Measurements from ENCODE around the gene CHMP2A.

CHMP2A gene

DNA sequence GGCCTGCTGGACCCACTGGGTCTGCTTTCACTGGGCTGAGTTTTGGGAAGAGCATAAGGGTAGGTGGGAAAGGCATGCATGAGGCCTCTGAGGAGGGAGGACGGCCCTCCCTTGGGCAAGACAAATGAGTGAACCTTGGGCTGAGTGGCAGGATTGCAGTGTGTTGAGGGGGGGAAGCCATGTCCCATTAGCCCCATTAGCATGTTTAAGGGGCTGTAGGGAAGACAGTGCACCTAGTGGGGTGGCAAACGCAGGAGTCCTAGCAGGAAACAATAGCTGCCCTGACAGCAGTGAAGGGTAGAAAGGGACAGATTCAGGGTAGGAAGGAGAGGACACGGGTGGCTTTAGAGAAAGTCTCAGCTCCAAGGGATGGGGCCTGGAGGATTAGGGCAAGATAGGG lies 32.2 kb downstream of the CHMP2A start:
- TF ChIP-seq CTCF (IDR thresholded peaks at IDR 0.05; ENCODE audit: low read depth, low read length) = no peak
- no peak overlapping the region for H3K4me3 ChIP-seq (ENCODE audit: low read depth, low read length)

DNA sequence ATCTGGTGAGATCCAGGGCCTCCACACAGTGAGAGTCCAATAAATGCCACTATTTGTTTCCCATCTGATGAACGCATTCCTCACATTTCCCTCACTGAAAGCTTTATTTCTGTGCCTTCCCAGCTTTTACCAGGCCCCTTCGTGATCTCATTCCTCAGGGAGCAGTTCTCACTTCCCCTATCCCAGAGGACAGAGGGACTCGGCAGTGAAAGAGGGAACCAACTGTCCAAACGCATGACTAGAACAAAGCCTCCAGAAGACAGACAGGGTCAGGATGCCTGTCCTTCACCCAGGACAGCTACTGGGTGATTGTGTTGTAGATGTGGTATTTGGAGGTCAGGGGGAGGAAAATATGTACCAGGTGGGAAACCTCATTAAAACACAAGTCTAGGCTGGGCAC lies 33.3 kb downstream of the CHMP2A start:
- Histone ChIP-seq H3K27me3 (no peaks in the 10 kb centered on the region), H3K9me3 (no peaks in the 10 kb centered on the region), H3K4me3 (ENCODE audit: low read depth, low read length) (no peak overlapping the region), H3K36me3 (0 out of 2 replicates have a peak, but pooled peaks cover 3% of the 10 kb centered on the region), H3K4me1 (no peaks in the 10 kb centered on the region)
- no peak for DNase-seq
- TF ChIP-seq CTCF (IDR thresholded peaks at IDR 0.05; ENCODE audit: low read depth, low read length) = no peak

More for the DNA sequence above, 32.2 kb downstream of the CHMP2A start:
- Histone ChIP-seq H3K4me1 (no peaks in the 10 kb centered on the region), H3K36me3 (no peaks in the 10 kb centered on the region), H3K9me3 (no peaks in the 10 kb centered on the region), H3K27me3 (no peaks in the 10 kb centered on the region)
- DNase-seq = no peak

DNA sequence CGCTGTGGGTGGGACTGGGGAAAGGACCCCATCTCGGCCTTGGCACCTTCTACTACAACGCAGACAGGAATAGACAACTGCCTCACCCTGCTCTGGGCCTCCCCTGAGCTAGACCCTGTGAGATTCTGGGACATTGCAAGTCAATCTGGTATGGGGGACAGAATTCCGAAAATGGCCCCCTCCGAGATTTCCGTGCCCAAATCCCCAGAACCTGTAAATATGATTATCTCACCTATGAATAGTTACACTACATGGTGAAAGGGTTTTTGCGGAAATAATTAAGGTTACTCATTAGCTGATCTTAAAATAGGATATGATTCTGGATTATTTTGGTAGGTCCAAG lies 34.7 kb downstream of the CHMP2A start:
- Histone ChIP-seq H3K4me1 (no peaks in the 10 kb centered on the region), H3K27me3 (no peaks in the 10 kb centered on the region), H3K9me3 (no peaks in the 10 kb centered on the region), H3K4me3 (ENCODE audit: low read depth, low read length) (peak overlapping the region; percentile 90), H3K36me3 (peaks cover 7% of the 10 kb centered on the region; the same call in 1 of the 2 replicates)
- TF ChIP-seq CTCF (IDR thresholded peaks at IDR 0.05; ENCODE audit: low read depth, low read length) = no peak
- no peak for DNase-seq

DNA sequence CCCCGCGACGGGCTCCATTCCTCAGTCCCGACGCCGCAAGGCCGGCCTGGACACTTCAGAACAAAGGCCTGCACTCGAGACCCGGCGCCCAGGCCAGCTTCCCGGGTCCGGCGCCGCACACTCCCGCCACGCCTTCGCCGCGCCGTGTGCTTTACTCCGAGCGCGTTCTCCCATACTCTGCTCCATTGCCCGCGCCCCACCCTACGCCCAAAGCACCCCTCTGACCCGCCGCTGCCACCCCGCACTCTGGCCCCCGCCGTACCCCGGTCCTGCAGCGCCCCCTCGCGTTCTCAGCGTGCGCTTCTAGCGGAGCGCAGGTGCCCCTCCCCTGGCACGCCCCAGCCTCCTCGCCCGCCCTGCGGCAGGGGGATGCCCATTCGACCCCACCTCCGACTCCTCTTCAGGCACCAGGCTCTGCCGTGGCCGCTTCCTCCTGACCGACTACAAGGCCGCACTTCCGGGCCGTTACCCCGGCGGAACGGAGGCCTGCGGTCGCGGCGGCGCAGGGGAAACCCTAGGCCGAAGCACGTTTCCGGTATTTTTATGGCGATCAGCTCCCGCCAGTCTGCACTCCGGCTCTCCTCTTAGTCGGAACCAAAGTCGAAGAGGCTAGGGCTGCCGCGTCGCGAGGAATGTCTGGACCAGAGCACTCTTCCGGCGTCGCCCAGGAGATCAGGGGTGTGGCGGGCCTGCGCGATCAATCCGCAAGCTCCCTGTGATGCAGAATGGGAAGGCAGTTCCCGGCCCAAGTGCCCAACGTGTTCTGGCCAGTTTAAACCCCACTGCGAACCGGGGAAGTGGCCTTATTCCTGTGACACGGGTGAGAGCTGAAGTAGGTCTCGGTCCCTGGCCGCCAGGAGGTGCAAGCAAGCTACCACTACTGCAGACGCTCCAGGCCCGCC lies 35.3 kb downstream of the CHMP2A start, which contains the start of gene ZBTB45:
TSS of gene ZBTB45 (minus strand) at position 456 of the 902 bp plus-strand sequence. CDS start 2,137 bp downstream, outside the sequence.
- peak; percentile 67 for TF ChIP-seq CTCF (IDR thresholded peaks at IDR 0.05; ENCODE audit: low read depth, low read length)
- no peaks in the 10 kb centered on the region; the same call in 1 of the 2 replicates for H3K4me1 ChIP-seq

GRCh38 chr19:58519087-58519354 lies 35.9 kb downstream of the CHMP2A start:
- peak; percentile 76 for TF ChIP-seq CTCF (IDR thresholded peaks at IDR 0.05; ENCODE audit: low read depth, low read length)
- DNase-seq = peak; percentile 82
- no peaks in the 10 kb centered on the region; the same call in 1 of the 2 replicates for H3K4me1 ChIP-seq

More for the DNA sequence above, 35.3 kb downstream of the CHMP2A start, which contains the start of gene ZBTB45:
- Histone ChIP-seq H3K36me3 (peaks cover 7% of the 10 kb centered on the region; the same call in 1 of the 2 replicates), H3K27me3 (no peaks in the 10 kb centered on the region), H3K4me3 (ENCODE audit: low read depth, low read length) (peak within 1 kb of the TSS; percentile 90), H3K9me3 (no peaks in the 10 kb centered on the region)
- peak; percentile 94 for DNase-seq

More at GRCh38 chr19:58519087-58519354, 35.9 kb downstream of the CHMP2A start:
- Histone ChIP-seq H3K36me3 (peaks cover 7% of the 10 kb centered on the region; the same call in 1 of the 2 replicates), H3K9me3 (no peaks in the 10 kb centered on the region), H3K27me3 (no peaks in the 10 kb centered on the region), H3K4me3 (ENCODE audit: low read depth, low read length) (peak overlapping the region; percentile 90)
